Measurements from ENCODE around the gene MECR.

DNA sequence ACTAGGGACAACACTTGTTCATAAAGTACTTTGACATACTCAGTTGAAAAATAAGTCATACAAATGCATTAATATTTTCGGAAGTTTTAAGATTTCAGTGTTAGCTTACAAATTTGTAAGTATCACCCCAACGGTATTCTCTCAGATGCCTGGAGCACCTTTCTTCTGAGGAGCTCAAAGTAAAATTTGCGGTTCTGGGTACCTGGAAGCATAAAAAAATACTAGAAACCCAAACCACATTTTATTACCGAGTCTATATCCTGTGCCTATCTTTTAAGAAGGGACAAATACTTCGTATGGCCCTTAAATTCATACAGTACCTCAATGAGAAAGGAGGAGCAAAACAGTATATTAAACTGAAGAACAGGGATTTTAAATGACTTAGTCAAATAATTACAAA, 59.2 kb downstream of the MECR start:
- TF ChIP-seq NBN (IDR thresholded peaks at IDR 0.05) (no peak), RAD21 (IDR thresholded peaks at IDR 0.05; ENCODE audit: insufficient read depth, low read depth, low read length) (no peak)
